AG04449 (cell line): ENCODE measurements around the gene MTF1.
"Not testable (repeated sequence)": the region's sequence is repeated elsewhere in the genome, so short reads cannot be mapped to it uniquely, and the experiment has no call there.

Experiments
- CTCF ChIA-PET: fragments of 350-600 bp; formaldehyde crosslinking; extraction: SDS; loops from one replicate; lab custom pipeline; 2021; ENCODE audit warnings: antibody characterized with exemption; lab: Yijun Ruan, JAX
- POLR2A ChIA-PET: fragments of 400-600, 350-600 bp; formaldehyde crosslinking; extraction: SDS; loops from one replicate; lab custom pipeline; 2020; ENCODE audit warnings: antibody characterized with exemption, inconsistent platforms; lab: Yijun Ruan, JAX
- DNase-seq: peaks from one replicate; pipeline ENCODE4 v3.0.0-alpha.2; 2010; ENCODE audit warnings: low read depth, low spot score
- H3K4me3 ChIP-seq: 2 replicates; pipeline ENCODE4 v1.5.1; 2011; ENCODE audit warnings: low read depth, mild to moderate bottlenecking, control low read depth, low read length
- TF ChIP-seq, protein P1 (sequence below): IDR thresholded peaks from one replicate; pipeline ENCODE4 v1.5.1; 2011; ENCODE audit warnings: mild to moderate bottlenecking, moderate library complexity, low read length, control low read depth, inconsistent platforms; ENCODE audit not compliant: insufficient read depth; ENCODE audit errors: missing control alignments

The MTF1 gene

DNA sequence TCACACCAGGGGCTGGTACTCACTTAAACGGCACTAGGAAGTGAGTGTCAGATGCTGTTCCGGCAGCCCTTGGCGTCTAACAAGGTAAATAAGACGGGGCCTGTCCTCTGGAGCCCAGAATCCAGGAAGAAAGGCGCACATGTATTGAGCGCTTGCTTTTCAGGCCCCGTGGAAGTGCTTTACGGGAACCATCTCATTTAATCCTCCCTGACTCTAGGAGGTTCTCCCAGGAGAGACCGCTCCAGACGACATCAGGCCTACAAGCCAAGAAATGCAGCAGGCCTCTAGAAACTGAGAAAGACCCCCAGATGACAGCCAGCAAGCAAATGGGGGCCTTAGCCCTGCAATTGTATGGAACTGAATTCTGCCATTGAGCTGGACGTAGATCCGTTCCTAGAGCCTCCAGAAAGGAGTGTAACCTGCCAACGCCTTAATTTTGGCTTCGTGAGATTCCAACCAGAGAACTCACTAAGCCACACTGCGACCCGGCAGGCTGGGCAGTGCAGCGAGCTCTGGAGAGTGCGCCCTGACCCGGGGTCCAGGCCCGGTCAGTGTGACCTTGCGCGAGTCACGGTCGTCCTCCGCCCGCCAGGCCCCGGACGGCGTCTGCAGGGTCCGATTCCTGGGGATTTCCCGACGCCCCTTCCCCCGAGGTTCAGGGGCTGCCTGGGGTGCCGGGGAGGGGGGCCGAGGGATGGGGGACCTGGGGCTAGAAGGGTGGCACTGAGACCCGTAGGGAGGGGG is 66.3 kb downstream of the MTF1 start:
- H3K4me3 ChIP-seq, result no peak overlapping the region
- CTCF ChIA-PET, result no interaction called here
- TF ChIP-seq, protein P1, sequence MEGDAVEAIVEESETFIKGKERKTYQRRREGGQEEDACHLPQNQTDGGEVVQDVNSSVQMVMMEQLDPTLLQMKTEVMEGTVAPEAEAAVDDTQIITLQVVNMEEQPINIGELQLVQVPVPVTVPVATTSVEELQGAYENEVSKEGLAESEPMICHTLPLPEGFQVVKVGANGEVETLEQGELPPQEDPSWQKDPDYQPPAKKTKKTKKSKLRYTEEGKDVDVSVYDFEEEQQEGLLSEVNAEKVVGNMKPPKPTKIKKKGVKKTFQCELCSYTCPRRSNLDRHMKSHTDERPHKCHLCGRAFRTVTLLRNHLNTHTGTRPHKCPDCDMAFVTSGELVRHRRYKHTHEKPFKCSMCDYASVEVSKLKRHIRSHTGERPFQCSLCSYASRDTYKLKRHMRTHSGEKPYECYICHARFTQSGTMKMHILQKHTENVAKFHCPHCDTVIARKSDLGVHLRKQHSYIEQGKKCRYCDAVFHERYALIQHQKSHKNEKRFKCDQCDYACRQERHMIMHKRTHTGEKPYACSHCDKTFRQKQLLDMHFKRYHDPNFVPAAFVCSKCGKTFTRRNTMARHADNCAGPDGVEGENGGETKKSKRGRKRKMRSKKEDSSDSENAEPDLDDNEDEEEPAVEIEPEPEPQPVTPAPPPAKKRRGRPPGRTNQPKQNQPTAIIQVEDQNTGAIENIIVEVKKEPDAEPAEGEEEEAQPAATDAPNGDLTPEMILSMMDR, result no peak
- POLR2A ChIA-PET, result no interaction called here
- no peak for DNase-seq

DNA sequence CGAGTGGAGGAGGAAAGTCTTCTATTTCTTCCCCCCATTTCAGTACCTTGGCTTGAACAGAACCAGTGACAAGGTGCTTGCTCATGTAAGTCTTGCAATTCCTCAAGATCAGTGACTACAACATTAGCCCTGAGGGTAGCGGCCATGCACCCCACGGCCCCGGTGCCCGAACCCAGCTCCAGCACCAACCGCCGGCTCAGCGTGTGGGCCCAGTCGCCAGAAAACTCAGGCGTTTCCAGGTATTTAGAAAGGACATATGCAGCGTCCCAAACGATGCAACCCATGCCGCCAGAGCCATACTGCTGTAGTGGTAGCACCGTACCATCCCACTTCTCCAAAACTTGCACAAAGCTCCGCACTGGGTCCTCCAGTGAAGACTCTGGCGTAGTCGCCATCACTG is 76.9 kb downstream of the MTF1 start:
- TF ChIP-seq, protein P1, result no peak
- H3K4me3 ChIP-seq, result no peak overlapping the region
- POLR2A ChIA-PET, result no interaction called here
- CTCF ChIA-PET, result no interaction called here
- no peak for DNase-seq

DNA sequence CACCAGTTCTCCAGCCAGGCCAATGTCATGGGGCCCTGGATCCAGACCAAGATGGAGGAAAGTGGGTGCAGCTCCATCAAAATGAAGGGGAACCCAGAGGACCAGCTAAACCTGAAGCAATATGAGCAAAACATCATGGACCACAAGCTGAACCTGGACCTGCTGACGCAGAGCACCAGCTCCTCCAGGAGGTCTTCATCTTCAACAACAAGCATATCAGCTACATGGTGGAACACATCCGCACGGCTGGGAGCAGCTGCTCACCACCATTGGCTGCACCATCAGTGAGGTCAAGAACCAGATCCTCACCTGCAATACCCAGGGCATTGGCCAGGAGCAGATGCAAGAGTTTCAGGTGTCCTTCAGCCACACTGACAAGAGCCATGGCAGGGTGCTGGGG is 80.7 kb downstream of the MTF1 start:
- CTCF ChIA-PET, result no interaction called here
- no peak overlapping the region for H3K4me3 ChIP-seq
- POLR2A ChIA-PET, result no interaction called here
- DNase-seq, result no peak
- TF ChIP-seq, protein P1, result no peak

DNA sequence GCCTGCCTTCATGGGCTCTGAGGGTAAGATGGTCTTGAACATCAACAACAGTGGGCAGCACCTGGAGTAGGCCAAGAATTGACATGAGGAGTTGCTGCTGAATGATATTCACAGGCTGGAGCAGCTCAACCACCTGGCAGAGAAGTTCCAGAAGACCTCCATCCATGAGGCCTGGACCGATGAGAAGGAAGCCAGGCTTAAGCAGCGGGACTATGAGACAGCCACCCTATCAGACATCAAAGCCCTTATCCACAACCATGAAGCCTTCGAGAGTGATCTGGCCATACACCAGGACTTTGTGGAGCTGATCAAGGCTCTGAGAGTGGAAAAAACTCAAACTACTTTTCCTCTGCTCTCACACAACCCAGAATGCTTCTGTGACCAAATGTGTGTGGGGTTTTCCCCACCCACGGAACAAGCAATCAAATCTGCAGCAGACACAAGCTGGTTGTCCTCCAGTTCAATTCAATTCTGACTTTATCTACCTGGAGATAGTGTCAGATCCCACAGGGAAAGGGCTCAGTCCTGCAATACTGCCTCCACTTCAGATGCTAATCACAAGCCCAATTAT is 82.4 kb downstream of the MTF1 start:
- ChIA-PET CTCF (no interaction called here), POLR2A (no interaction called here)

DNA sequence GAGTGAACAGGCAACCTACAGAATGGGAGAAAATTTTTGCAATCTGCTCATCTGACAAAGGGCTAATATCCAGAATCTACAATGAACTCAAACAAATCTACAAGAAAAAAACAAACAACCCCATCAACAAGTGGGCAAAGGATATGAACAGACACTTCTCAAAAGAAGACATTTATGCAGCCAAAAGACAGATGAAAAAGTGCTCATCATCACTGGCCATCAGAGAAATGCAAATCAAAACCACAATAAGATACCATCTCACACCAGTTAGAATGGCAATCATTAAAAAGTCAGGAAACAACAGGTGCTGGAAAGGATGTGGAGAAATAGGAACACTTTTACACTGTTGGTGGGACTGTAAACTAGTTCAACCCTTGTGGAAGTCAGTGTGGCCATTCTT is 88.0 kb downstream of the MTF1 start:
- CTCF ChIA-PET, DNase-seq, POLR2A ChIA-PET, H3K4me3 ChIP-seq: not testable (repeated sequence)

More for the DNA sequence above, 82.4 kb downstream of the MTF1 start:
- H3K4me3 ChIP-seq, result no peak overlapping the region
- TF ChIP-seq, protein P1, result no peak
- DNase-seq, result no peak

DNA sequence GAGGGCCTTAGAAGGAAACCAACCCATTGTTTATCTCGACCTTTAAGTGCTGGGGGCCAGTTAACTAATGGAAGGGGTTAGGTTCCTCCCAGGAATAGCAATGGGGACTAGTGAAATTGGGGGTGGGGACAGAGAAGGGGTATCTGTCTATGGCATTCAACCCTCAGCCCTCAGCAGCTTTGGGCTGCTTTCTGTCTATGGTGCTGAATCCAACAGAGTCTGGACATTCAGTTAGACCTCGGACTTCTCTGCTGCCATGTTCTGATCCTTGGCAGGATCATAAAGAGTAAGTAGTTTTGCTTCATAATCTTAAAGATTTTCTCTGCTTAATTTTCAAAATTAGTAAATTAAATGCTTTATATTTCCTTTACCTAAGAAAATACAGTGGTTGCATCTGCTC is 91.9 kb downstream of the MTF1 start:
- TF ChIP-seq, protein P1, result no peak
- ChIA-PET POLR2A (no interaction called here), CTCF (no interaction called here)
- no peak overlapping the region for H3K4me3 ChIP-seq
- no peak for DNase-seq
